ENCODE results near the gene C5AR2.
A peak's percentile ranks its signal among the peaks of the same experiment; 100 is the strongest.
"Not testable (repeated sequence)": the region's sequence is repeated elsewhere in the genome, so short reads cannot be mapped to it uniquely, and the experiment has no call there.

The C5AR2 gene

GRCh38 chr19:47363758-47364531, 32.0 kb downstream of the C5AR2 start:
- DNase-seq (ENCODE audit: low spot score) = no peak

- DNase-seq (ENCODE audit: low spot score) = not testable (repeated sequence)
Measured at GRCh38 chr19:47365455-47365854, 33.5 kb downstream of the C5AR2 start.

- DNase-seq (ENCODE audit: low spot score) = no peak
Measured at GRCh38 chr19:47370045-47370611, 38.2 kb downstream of the C5AR2 start.

- no peak for DNase-seq (ENCODE audit: low spot score)
Measured at GRCh38 chr19:47371261-47371660, 39.3 kb downstream of the C5AR2 start.

- DNase-seq (ENCODE audit: low spot score) = no peak
Measured at GRCh38 chr19:47372603-47373002, 40.6 kb downstream of the C5AR2 start.

- DNase-seq (ENCODE audit: low spot score) = no peak
Measured at GRCh38 chr19:47373246-47374240, 41.6 kb downstream of the C5AR2 start.

GRCh38 chr19:47374876-47375693, 43.1 kb downstream of the C5AR2 start:
- no peak for DNase-seq (ENCODE audit: low spot score)

GRCh38 chr19:47375694-47376588, 44.0 kb downstream of the C5AR2 start:
- DNase-seq (ENCODE audit: low spot score) = no peak

GRCh38 chr19:47376589-47377144, 44.7 kb downstream of the C5AR2 start:
- DNase-seq (ENCODE audit: low spot score) = no peak

- no peak for DNase-seq (ENCODE audit: low spot score)
Measured at GRCh38 chr19:47377208-47377701, 45.3 kb downstream of the C5AR2 start.

- no peak for DNase-seq (ENCODE audit: low spot score)
Measured at GRCh38 chr19:47377801-47378200, 45.8 kb downstream of the C5AR2 start.

GRCh38 chr19:47378246-47378645, 46.3 kb downstream of the C5AR2 start:
- DNase-seq (ENCODE audit: low spot score) = no peak

- DNase-seq (ENCODE audit: low spot score) = peak; percentile 73
Measured at GRCh38 chr19:47379381-47379938, 47.5 kb downstream of the C5AR2 start.

- no peak for DNase-seq (ENCODE audit: low spot score)
Measured at GRCh38 chr19:47380559-47380958, 48.6 kb downstream of the C5AR2 start.

- DNase-seq (ENCODE audit: low spot score) = no peak
Measured at GRCh38 chr19:47381121-47381520, 49.1 kb downstream of the C5AR2 start.

- no peak for DNase-seq (ENCODE audit: low spot score)
Measured at GRCh38 chr19:47381653-47382279, 49.8 kb downstream of the C5AR2 start.

GRCh38 chr19:47383890-47384289, 51.9 kb downstream of the C5AR2 start:
- DNase-seq (ENCODE audit: low spot score) = not testable (repeated sequence)

GRCh38 chr19:47384533-47384932, 52.6 kb downstream of the C5AR2 start:
- not testable (repeated sequence) for DNase-seq (ENCODE audit: low spot score)

- DNase-seq (ENCODE audit: low spot score) = not testable (repeated sequence)
Measured at GRCh38 chr19:47386582-47386981, 54.6 kb downstream of the C5AR2 start.

Data from Ammon's horn (tissue), 1 donor.